BJ (cell line): Measurements from ENCODE around the gene PRKCZ. TPM values are rescaled to one million over a fixed set of nuclear protein-coding genes. Genes with fewer than 3 reads are reported as not detected.
A peak's percentile ranks its signal among the peaks of the same experiment; 100 is the strongest.

Experiments used
- CTCF ChIA-PET: fragments of 350-600 bp; formaldehyde crosslinking; extraction: SDS; loops from one replicate; lab custom pipeline; 2021; ENCODE audit warnings: antibody characterized with exemption, inconsistent platforms; lab: Yijun Ruan, JAX
- POLR2A ChIA-PET: fragments of 300-600 bp; sonication (Branson Sonifier 250); formaldehyde crosslinking; extraction: SDS; loops from one replicate; lab custom pipeline; 2021; ENCODE audit warnings: antibody characterized with exemption; lab: Charles Lee
- DNase-seq: peaks from one replicate; pipeline ENCODE4 v3.0.0-alpha.2; 2011; ENCODE audit warnings: low read depth
- H3K27me3 ChIP-seq: 2 replicates; pipeline ENCODE4 v1.6.0; 2011; ENCODE audit warnings: low read length; ENCODE audit not compliant: control insufficient read depth, insufficient read depth
- H3K36me3 ChIP-seq: 2 replicates; pipeline ENCODE4 v1.5.1; 2011; ENCODE audit warnings: low read length; ENCODE audit not compliant: control insufficient read depth, insufficient read depth
- H3K4me3 ChIP-seq: 2 replicates; pipeline ENCODE4 v1.5.1; 2011; ENCODE audit warnings: low read depth, mild to moderate bottlenecking, control low read depth, low read length
- polyA plus RNA-seq: library from polyadenylated mRNA; depleted of rRNA; stranded (reverse); fragments of >200 nt; gene quantifications from 2 replicates; pipeline ENCODE4 v1.2.3, GENCODE V29; 2011
- TF ChIP-seq, protein P1 (sequence below): IDR thresholded peaks from 2 replicates; pipeline ENCODE4 v1.5.1; 2011; ENCODE audit warnings: low read depth, mild to moderate bottlenecking, control low read depth, inconsistent platforms, low read length, moderate library complexity; ENCODE audit not compliant: insufficient read depth

PRKCZ gene
- polyA plus RNA-seq, 1 experiment: 2.3 TPM

GRCh38 chr1:2208309-2209239, 158.4 kb downstream of the PRKCZ start:
- ChIA-PET CTCF (interaction anchor here (0.9 to 4.3 kb wide), 7 partner anchors 9 to 340 kb away, joined by 3 to 28 read pairs (median 10); partner anchors contain the start of genes FAAP20 and SKI), POLR2A (interaction anchor here (1.3 kb wide), 1 partner anchor 19 kb away, joined by 3 read pairs; no protein-coding TSS in a partner anchor)
- Histone ChIP-seq H3K4me3 (no peak overlapping the region), H3K27me3 (no peaks in the 10 kb centered on the region), H3K36me3 (peaks cover 1% of the 10 kb centered on the region; the same call in 1 of the 2 replicates)
- peak; percentile 81 for DNase-seq
- TF ChIP-seq, protein P1, sequence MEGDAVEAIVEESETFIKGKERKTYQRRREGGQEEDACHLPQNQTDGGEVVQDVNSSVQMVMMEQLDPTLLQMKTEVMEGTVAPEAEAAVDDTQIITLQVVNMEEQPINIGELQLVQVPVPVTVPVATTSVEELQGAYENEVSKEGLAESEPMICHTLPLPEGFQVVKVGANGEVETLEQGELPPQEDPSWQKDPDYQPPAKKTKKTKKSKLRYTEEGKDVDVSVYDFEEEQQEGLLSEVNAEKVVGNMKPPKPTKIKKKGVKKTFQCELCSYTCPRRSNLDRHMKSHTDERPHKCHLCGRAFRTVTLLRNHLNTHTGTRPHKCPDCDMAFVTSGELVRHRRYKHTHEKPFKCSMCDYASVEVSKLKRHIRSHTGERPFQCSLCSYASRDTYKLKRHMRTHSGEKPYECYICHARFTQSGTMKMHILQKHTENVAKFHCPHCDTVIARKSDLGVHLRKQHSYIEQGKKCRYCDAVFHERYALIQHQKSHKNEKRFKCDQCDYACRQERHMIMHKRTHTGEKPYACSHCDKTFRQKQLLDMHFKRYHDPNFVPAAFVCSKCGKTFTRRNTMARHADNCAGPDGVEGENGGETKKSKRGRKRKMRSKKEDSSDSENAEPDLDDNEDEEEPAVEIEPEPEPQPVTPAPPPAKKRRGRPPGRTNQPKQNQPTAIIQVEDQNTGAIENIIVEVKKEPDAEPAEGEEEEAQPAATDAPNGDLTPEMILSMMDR: no peak

DNA sequence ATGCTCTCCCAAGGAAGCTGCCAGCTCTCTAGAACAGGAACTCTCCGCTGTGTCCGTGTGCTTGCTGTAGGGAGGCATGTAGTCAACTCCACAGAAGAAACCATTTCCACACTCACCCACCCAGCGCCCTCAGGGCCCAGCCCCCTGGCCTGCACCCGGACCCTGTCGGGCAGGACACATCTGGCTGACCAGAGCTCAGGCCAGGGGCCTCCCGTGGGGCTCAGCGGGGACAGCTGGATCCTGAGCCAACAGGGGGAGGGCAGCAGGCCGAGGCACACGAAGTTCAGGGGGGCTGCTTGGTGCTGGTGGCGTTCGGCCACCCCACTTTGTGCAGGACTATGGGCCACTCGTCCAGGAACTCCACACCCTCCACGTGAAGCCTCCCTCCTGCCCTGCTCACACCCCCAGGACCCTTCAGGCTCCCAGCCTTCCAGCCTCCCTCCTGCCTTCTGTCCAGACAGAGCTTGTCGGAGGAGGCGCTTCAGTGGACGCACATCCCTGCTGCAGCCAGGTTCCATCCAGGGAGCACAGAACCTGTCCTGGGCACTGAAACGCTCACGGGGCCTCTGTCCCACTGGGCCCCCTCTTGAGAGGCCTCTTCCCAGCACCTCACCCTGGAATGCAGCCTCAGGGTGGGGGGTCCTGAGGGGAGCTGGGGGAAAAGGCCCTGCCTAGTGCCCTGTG, 159.3 kb downstream of the PRKCZ start:
- CTCF ChIA-PET: interaction anchor here (1.0 to 4.3 kb wide), 7 partner anchors 10 to 180 kb away, joined by 3 to 28 read pairs (median 10); partner anchors contain the start of genes FAAP20 and SKI
- DNase-seq: no peak
- H3K4me3 ChIP-seq: no peak overlapping the region
- no peaks in the 10 kb centered on the region for H3K27me3 ChIP-seq
- POLR2A ChIA-PET: interaction anchor here (1.3 kb wide), 1 partner anchor 18 kb away, joined by 3 read pairs; no protein-coding TSS in a partner anchor
- H3K36me3 ChIP-seq: peaks cover 1% of the 10 kb centered on the region; the same call in 1 of the 2 replicates
- TF ChIP-seq, protein P1: no peak

- H3K4me3 ChIP-seq: no peak overlapping the region
- TF ChIP-seq, protein P1: no peak
- peaks cover 1% of the 10 kb centered on the region; the same call in 1 of the 2 replicates for H3K36me3 ChIP-seq
- no peak for DNase-seq
- H3K27me3 ChIP-seq: no peaks in the 10 kb centered on the region
- ChIA-PET CTCF (interaction anchor here (0.7 to 4.3 kb wide), 6 partner anchors 11 to 179 kb away, joined by 3 to 28 read pairs (median 10); partner anchors contain the start of gene FAAP20), POLR2A (no interaction called here)
These were observed 160.0 kb downstream of the PRKCZ start for GRCh38 chr1:2210084-2210653.

DNA sequence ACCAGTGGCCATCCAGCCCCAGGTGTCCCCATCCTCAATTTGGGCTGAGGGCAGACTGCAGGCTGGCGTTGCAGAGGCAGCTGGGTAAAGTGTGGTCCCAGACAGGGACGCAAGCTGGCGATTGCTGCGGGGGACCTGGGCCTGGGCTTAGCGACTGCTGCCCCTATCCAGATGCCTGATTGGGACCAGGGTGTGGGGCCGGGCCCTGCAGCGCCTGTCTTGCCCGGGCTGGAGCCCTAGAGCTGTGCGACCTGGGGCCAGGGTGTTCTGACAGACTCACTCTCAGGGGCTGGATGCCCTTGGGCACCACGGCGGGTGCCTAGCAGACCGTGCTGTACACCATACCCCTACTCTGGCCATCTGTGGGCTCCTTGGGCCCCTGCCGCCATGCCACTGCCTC, 160.6 kb downstream of the PRKCZ start:
- H3K4me3 ChIP-seq: no peak overlapping the region
- no peak for DNase-seq
- H3K36me3 ChIP-seq: peaks cover 1% of the 10 kb centered on the region; the same call in 1 of the 2 replicates
- CTCF ChIA-PET: interaction anchor here (0.7 to 2.7 kb wide), 3 partner anchors 18 to 171 kb away, joined by 3 to 15 read pairs (median 3); no protein-coding TSS in a partner anchor
- TF ChIP-seq, protein P1: no peak
- H3K27me3 ChIP-seq: no peaks in the 10 kb centered on the region
- POLR2A ChIA-PET: no interaction called here
